ENCODE results near the gene MAP3K9. TPM values are rescaled to one million over a fixed set of nuclear protein-coding genes. Genes with fewer than 3 reads are reported as not detected.
A peak's percentile ranks its signal among the peaks of the same experiment; 100 is the strongest.
"Not testable (repeated sequence)": the region's sequence is repeated elsewhere in the genome, so short reads cannot be mapped to it uniquely, and the experiment has no call there.

Gene MAP3K9
- total RNA-seq, 1 experiment from 2014 or later = 2.7 TPM

- DNase-seq (ENCODE audit: low spot score) = no peak
Observed at GRCh38 chr14:70724944-70725343, 84.4 kb downstream of the MAP3K9 start.

GRCh38 chr14:70724110-70724509 is 85.2 kb downstream of the MAP3K9 start:
- DNase-seq (ENCODE audit: low spot score) = no peak

- no peak for DNase-seq (ENCODE audit: low spot score)
Observed at GRCh38 chr14:70723276-70723675, 86.0 kb downstream of the MAP3K9 start.

GRCh38 chr14:70722418-70722817 is 86.9 kb downstream of the MAP3K9 start:
- DNase-seq (ENCODE audit: low spot score) = no peak

DNA sequence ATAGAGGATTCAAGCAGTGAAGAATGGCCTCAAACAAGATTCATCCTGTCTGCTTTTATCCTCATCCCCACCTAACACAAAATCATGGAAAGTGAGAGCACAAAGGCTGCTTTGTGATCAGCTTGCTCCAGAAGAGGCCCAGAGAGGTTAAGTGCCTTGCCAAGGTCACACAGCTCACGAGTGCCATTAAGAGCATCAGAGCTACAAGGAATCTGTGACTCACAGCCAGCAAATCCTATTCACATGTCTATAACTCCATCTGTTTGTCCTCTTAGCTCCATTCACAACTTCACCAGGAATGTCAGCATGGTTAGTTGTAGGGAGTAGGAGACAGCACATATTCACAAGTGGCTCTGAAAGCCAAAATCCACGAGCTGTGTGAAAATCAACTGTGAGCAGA is 87.8 kb downstream of the MAP3K9 start:
- DNase-seq (ENCODE audit: low spot score) = no peak

DNA sequence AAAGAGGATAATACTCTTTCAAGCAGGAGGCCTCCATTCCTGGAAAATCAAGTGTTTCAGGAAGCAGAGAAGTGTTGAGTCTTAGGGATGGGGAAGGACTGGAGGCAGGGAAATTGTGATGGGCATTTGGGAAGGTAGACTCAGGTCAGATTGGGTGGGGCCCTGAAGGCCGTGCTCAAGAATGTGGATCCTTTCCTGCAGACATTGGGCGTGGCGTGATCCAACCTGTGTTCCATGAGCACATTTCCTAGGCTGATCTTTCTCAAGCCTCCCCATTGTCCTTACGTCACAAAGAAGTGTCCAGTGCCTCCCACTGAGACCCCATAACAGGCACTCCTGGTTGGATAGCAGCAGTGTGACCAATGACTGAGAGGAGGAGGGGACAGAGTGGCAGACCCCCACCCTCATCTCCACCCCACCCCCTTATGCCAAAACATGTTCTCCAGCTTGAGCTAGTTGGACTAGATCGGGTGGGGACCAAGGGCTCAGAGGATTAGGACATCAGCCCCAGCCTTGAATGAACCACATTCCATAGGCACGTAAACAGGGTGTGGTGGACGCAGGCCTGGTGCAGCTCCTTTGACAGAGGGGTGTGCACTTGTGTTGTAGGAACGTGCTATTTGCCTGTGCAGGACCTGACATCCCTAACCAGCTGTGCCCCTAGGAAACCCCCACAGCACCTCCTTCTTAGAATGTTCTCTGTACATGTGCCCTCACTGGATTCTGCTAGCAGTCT is 90.8 kb downstream of the MAP3K9 start:
- DNase-seq (ENCODE audit: low spot score) = no peak

DNA sequence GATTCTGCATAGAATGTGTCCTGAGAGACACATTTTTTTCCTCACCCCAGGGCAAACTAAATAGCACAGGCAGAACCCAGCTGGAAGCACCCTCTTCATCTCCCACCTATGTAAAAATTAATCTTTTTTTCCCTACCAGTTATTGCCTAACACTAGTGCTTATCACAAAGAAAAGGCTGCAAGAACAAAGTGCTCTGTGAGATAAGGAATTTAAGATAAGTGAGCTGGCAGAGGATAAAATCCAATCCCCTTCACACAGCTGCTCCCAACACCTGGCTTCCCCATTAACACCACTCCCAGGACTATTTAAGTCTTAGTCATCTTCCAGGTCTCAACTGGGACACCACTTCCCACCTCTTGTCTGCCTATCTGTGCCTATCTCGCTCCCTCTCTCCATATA is 92.4 kb downstream of the MAP3K9 start:
- no peak for DNase-seq (ENCODE audit: low spot score)

- no peak for DNase-seq (ENCODE audit: low spot score)
Observed at GRCh38 chr14:70716483-70716882, 92.8 kb downstream of the MAP3K9 start.

DNA sequence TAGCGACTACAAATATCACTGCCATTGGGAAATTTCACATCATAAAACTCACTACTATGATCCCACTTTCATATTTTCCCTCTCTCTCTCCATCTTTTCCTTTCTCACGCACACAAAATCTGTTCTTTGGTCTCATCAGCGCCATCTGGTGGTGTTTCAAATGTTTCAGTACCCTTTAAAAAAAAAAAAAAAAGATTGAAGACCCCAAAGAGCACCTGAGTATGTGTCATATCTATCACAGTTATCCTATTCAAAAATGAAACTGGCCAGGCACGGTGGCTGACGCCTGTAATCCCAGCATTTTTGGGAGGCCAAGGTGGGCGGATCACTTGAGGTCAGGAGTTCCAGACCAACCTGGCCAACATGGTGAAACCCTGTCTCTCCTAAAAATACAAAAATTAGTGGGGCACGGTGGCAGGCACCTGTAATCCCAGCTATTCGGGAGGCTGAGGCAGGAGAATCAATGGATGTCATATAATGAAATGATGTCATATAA is 95.2 kb downstream of the MAP3K9 start:
- peak; percentile 33 for DNase-seq (ENCODE audit: low spot score)

- no peak for DNase-seq (ENCODE audit: low spot score)
Observed at GRCh38 chr14:70713511-70713916, 95.8 kb downstream of the MAP3K9 start.

DNA sequence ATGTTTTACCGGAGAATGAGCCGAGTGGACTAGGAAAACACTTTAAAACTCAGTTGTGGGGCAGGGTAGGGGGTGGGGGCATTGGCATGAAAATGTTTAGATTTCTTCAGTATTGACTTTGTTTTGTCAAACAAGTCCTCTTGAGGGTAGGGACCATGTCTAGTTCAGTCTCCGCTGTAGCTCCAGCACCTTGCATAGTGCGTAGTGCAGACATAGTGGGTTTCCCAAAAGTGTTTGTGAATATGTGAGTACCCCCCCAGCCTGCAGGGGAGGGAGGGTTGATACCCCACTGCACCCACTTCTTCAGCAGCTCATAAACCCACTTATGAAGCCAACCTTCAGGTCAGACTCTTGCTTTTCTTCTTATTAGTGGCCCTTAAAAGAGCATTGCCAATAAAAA is 96.2 kb downstream of the MAP3K9 start:
- no peak for DNase-seq (ENCODE audit: low spot score)

- no peak for DNase-seq (ENCODE audit: low spot score)
Observed at GRCh38 chr14:70711451-70711850, 97.9 kb downstream of the MAP3K9 start.

GRCh38 chr14:70709726-70710382 is 99.5 kb downstream of the MAP3K9 start:
- DNase-seq (ENCODE audit: low spot score) = no peak

DNA sequence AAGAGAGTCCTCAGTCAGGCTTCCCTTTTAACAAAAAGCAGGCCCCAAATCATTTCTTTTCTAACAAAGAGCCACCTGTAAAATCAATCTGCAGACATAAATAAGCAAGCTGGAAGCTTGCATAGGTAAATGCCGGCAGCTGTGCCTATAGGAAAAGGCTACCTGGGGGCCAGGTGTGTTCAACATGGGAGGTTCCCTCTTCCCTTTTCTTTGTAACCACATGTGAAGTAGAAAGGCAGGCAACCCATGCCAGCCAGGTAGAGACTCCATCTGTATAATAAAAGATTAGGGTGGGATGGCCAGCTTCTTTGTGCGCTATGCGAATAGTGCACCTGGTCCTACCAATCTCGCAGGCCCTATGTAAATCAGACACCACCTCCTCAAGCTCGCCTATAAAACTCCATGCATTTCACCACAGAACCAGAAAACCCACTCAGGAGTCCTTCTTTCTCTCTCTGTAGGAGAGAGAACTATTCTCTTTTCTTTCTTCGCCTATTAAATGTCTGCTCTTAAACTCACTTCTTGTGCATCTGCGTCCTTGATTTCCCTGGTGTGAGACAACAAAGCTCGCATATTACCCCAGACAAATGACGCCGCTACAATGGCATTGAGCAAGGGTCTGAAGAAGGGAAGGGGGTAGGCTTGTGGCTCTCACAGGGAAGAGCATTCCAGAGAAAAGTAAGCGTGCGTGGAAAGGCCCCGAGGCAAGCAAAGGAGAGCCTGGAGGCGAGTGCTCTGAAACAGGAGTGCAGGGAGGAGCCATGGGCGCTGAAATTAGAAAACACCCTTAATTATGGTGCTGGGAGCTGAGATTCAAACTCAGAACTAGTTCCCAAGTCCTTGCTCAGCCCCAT is 100.4 kb downstream of the MAP3K9 start:
- no peak for DNase-seq (ENCODE audit: low spot score)

GRCh38 chr14:70707138-70708038 is 101.9 kb downstream of the MAP3K9 start:
- DNase-seq (ENCODE audit: low spot score) = peak; percentile 66

DNA sequence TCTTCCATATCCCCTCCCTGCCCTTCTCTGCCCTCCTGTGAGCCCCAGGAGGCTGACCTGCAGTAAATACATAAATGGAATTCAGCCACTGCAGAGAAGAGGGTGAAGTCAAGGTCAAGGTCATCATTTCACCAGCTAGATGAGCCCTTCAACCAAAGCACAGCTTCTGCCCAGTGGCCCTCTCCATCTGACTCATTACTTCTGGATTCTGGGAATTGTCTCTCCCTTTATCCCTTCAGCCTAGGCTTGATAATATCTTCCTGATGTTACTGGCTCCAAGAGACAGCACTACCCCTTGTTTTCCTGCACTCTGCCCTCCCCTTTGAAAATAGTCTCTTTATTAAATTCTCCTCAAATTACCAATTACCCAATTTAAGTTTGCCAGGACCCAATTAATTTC is 103.1 kb downstream of the MAP3K9 start:
- no peak for DNase-seq (ENCODE audit: low spot score)

- no peak for DNase-seq (ENCODE audit: low spot score)
Observed at GRCh38 chr14:70704960-70705359, 104.4 kb downstream of the MAP3K9 start.

- not testable (repeated sequence) for DNase-seq (ENCODE audit: low spot score)
Observed at GRCh38 chr14:70703621-70704168, 105.6 kb downstream of the MAP3K9 start.

- no peak for DNase-seq (ENCODE audit: low spot score)
Observed at GRCh38 chr14:70702161-70702560, 107.2 kb downstream of the MAP3K9 start.

GRCh38 chr14:70701610-70702009 is 107.7 kb downstream of the MAP3K9 start:
- no peak for DNase-seq (ENCODE audit: low spot score)

All from H4 (cell line).